Right atrium auricular region (tissue), 2 donors: Measurements from ENCODE around the gene ST6GALNAC4. TPM values are rescaled to one million over a fixed set of nuclear protein-coding genes. Genes with fewer than 3 reads are reported as not detected.

Source experiments
- DNase-seq: peaks from one replicate; pipeline ENCODE4 v3.0.0-alpha.2; 2019; ENCODE audit warnings: low spot score
- H3K27ac ChIP-seq, 2 donors: fragments of 200-600 bp; sonication (generic); 1 replicate in 1 of 2; 2 replicates in 1 of 2; pipeline ENCODE4 v1.5.1; 2016 to 2019
- H3K27me3 ChIP-seq, 2 donors: fragments of 200-600 bp; sonication (generic); one replicate each; pipeline versions ENCODE4 v1.5.1 to v1.6.0; 2017 to 2019
- H3K36me3 ChIP-seq: fragments of 200-600 bp; sonication (generic); one replicate; pipeline ENCODE4 v1.5.1; 2016
- H3K4me1 ChIP-seq, 2 donors: fragments of 200-600 bp; sonication (generic); one replicate each; pipeline versions ENCODE4 v1.5.1 to v1.6.0; 2017 to 2019
- H3K4me3 ChIP-seq, 2 donors: fragments of 200-600 bp; sonication (generic); 1 replicate in 1 of 2; 2 replicates in 1 of 2; pipeline ENCODE4 v1.5.1; 2017 to 2019; ENCODE audit warnings: mild to moderate bottlenecking in 1 of 2, moderate library complexity in 1 of 2
- H3K9me3 ChIP-seq, 2 donors: fragments of 200-600 bp; sonication (generic); one replicate each; pipeline ENCODE4 v1.5.1; 2019
- CTCF ChIP-seq, 2 donors: fragments of 200-600 bp; sonication (generic); IDR thresholded peaks; one replicate each; pipeline ENCODE4 v1.5.1; 2019; ENCODE audit warnings: antibody characterized with exemption in 2 of 2
- total RNA-seq, 2 donors: library from RNA; depleted of rRNA; stranded (reverse); fragments of >200 nt; gene quantifications; one replicate each; pipeline ENCODE4 v1.1.0, GENCODE V29; 2016

The ST6GALNAC4 gene
- total RNA-seq, 2 donors from 2014 or later = 31.7 to 59.0 TPM

- Histone ChIP-seq H3K9me3 (no peaks in the 10 kb centered on the region), H3K27ac (peak overlapping the region in 1 of 2 donors; percentile 75), H3K4me3 (peak overlapping the region; percentile 63 to 83), H3K36me3 (peaks cover 1% of the 10 kb centered on the region), H3K27me3 (no peaks in the 10 kb centered on the region), H3K4me1 (peaks cover 0 to 35% of the 10 kb centered on the region in 2 donors)
- DNase-seq = no peak
- TF ChIP-seq CTCF (IDR thresholded peaks at IDR 0.05) = no peak
Measured at GRCh38 chr9:127937056-127937387, 20.2 kb upstream of the ST6GALNAC4 start.

DNA sequence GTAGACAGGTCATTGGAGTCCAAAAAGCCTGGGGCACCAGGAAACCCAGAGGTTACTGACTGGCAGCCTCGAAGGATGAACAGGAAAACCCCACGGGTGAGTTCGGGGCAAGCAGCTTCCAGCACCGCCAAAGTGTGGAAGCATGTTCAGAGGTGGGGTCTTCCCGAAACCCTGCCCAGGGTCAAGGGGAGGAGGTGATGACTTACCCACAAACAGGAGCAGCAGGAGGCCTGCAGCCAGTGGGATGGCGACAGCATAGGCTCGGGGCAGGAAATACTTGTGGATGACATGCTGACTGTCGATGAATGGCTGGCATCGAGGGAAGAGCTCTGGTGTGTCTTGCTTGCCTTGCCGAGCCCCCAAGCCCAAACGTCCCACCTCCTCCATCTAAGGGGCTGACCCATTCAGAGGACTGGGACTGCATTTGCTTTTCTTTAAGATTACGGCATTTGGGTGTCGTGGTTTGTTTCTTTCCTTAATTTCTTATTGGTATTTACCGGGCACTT lies 19.6 kb upstream of the ST6GALNAC4 start:
- Histone ChIP-seq H3K36me3 (no peaks in the 10 kb centered on the region), H3K27ac (no peak overlapping the region), H3K27me3 (no peaks in the 10 kb centered on the region), H3K4me3 (peak overlapping the region in 1 of 2 donors; percentile 83), H3K4me1 (peaks cover 0 to 39% of the 10 kb centered on the region in 2 donors), H3K9me3 (no peaks in the 10 kb centered on the region)
- no peak for TF ChIP-seq CTCF (IDR thresholded peaks at IDR 0.05)
- DNase-seq = no peak

DNA sequence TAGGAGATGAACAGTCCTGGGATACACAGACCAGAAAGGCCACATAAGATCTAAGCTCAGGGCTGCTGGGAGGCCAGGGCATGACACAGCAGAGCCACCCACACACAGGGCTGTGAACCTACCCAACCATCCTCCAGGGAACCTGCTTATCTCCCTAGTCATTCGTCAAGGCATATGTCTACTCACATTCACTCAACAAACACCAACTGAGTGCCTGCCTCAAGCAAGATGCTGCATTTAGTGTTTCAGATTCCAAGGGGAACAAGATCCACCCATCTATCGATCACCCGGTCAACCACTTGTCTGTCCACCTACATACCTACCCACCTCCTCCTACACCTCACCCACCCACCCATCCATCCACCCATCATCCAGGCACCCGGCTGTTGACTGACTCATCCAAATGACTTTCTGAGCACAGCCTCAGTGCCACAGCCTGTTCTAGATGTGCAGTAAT lies 19.0 kb upstream of the ST6GALNAC4 start:
- no peak for DNase-seq
- Histone ChIP-seq H3K4me3 (no peak overlapping the region), H3K27me3 (no peaks in the 10 kb centered on the region), H3K9me3 (no peaks in the 10 kb centered on the region), H3K4me1 (peaks cover 0 to 45% of the 10 kb centered on the region in 2 donors), H3K27ac (no peak overlapping the region), H3K36me3 (no peaks in the 10 kb centered on the region)
- TF ChIP-seq CTCF (IDR thresholded peaks at IDR 0.05) = no peak

DNA sequence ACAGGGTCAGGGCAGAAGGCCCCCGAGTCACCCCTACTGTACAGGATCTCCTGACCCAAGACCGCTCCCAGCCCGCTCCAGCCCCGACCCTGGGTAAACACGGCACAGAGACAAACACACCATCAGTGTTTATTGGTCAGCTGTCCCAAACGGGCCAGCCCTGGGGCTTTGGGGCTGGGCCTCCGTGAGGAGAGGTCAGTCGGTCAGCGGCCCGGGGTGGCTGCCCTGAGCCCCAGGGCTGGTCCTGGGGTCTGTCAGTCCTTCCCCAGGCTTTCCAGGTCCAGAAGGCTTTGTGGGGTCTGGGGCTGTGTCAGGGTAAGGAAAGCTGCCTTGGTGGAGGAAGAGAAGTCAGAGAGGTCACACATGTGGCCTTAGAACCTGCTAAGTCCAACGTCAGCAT lies 18.1 kb upstream of the ST6GALNAC4 start:
- DNase-seq = no peak
- Histone ChIP-seq H3K36me3 (no peaks in the 10 kb centered on the region), H3K27ac (no peak overlapping the region), H3K4me3 (no peak overlapping the region), H3K9me3 (no peaks in the 10 kb centered on the region), H3K4me1 (peaks cover 0 to 53% of the 10 kb centered on the region in 2 donors), H3K27me3 (no peaks in the 10 kb centered on the region)
- no peak for TF ChIP-seq CTCF (IDR thresholded peaks at IDR 0.05)

DNA sequence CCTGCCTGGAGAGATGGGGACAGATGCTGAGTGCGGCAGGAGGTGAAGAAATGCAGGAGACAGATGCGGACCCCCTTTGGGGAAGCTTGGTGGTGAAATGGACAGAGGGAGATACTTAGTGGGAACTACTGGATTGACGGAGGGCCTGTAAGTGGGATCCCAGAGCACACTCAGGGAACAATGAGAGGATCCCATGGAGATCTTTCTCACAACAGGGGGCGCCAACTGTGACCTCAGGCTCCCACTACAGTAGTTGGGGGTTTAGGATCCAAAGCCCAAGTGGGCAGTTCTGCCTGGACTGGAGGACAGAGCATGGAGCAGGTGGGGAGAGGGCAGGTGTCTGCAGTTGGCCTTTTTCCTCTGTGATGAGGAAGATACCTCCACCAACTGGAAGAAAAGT lies 17.4 kb upstream of the ST6GALNAC4 start:
- Histone ChIP-seq H3K27ac (no peak overlapping the region), H3K9me3 (no peaks in the 10 kb centered on the region), H3K4me3 (no peak overlapping the region), H3K27me3 (no peaks in the 10 kb centered on the region), H3K4me1 (peaks cover 0 to 54% of the 10 kb centered on the region in 2 donors), H3K36me3 (no peaks in the 10 kb centered on the region)
- DNase-seq = no peak
- no peak for TF ChIP-seq CTCF (IDR thresholded peaks at IDR 0.05)
